HepG2 (cell line): Measurements from ENCODE around the gene ADM5. TPM values are rescaled to one million over a fixed set of nuclear protein-coding genes. Genes with fewer than 3 reads are reported as not detected.

Source experiments
- AGO1 ChIP-seq: fragments of 200-400 bp; formaldehyde crosslinking; IDR thresholded peaks from 2 replicates; pipeline ENCODE4 v1.6.1; 2017; ENCODE audit warnings: mild to moderate bottlenecking, low read depth, low read length, moderate library complexity; ENCODE audit not compliant: poor library complexity, severe bottlenecking
- HMG20B ChIP-seq: conservative IDR thresholded peaks from 2 replicates; pipeline ENCODE4 v1.6.1; 2016; ENCODE audit warnings: missing genetic modification reagents, missing compliant biosample characterization
- HMGA1 ChIP-seq: sonication (generic); formaldehyde crosslinking; conservative IDR thresholded peaks from 2 replicates; pipeline ENCODE4 v1.4.0; 2020; ENCODE audit warnings: missing genetic modification reagents
- HOXA3 ChIP-seq: sonication (generic); formaldehyde crosslinking; IDR thresholded peaks from 2 replicates; pipeline ENCODE4 v1.5.0; 2020; ENCODE audit warnings: missing genetic modification reagents
- KAT7 ChIP-seq: IDR thresholded peaks from 2 replicates; pipeline ENCODE4 v1.6.1; 2018; ENCODE audit warnings: borderline replicate concordance, missing compliant biosample characterization
- KDM3A ChIP-seq: IDR thresholded peaks from 2 replicates; pipeline ENCODE4 v1.6.1; 2018; ENCODE audit warnings: low read depth, missing compliant biosample characterization
- RXRA ChIP-seq: sonication (generic); formaldehyde crosslinking; IDR thresholded peaks from 2 replicates; pipeline ENCODE4 v1.5.1; 2020; ENCODE audit warnings: missing genetic modification reagents
- SALL2 ChIP-seq: sonication (generic); formaldehyde crosslinking; IDR thresholded peaks from 2 replicates; pipeline ENCODE4 v1.8.1; 2023; ENCODE audit warnings: mild to moderate bottlenecking, missing genetic modification reagents, inconsistent platforms
- TCF12 ChIP-seq, 2 experiments: fragments of 450-650 bp in 1 of 2; sonication (generic) in 1 of 2; formaldehyde crosslinking in 1 of 2; IDR thresholded peaks; 2 replicates each; pipeline versions ENCODE4 v1.6.1 to v1.8.0; 2017 to 2022; ENCODE audit warnings: antibody characterized with exemption in 1 of 2, mild to moderate bottlenecking in 1 of 2, missing genetic modification reagents in 1 of 2, moderate library complexity in 1 of 2
- XRCC5 ChIP-seq: fragments of 200-400 bp; formaldehyde crosslinking; optimal IDR thresholded peaks from 2 replicates; pipeline ENCODE3; 2017; ENCODE audit warnings: mild to moderate bottlenecking, low read length
- ZNF101 ChIP-seq: sonication (generic); formaldehyde crosslinking; IDR thresholded peaks from 2 replicates; pipeline ENCODE4 v1.4.0; 2020; ENCODE audit warnings: mild to moderate bottlenecking, low read depth, missing genetic modification reagents, borderline replicate concordance
- ZNF263 ChIP-seq: sonication (generic); formaldehyde crosslinking; IDR thresholded peaks from 2 replicates; pipeline ENCODE4 v1.4.0; 2020; ENCODE audit warnings: missing genetic modification reagents
- ZNF501 ChIP-seq: sonication (generic); formaldehyde crosslinking; IDR thresholded peaks from 2 replicates; pipeline ENCODE4 v1.5.1; 2020; ENCODE audit warnings: mild to moderate bottlenecking, moderate library complexity, missing genetic modification reagents
- ZNF557 ChIP-seq: sonication (generic); formaldehyde crosslinking; IDR thresholded peaks from 2 replicates; pipeline ENCODE4 v1.4.0; 2020; ENCODE audit warnings: missing genetic modification reagents
- polyA plus RNA-seq, 8 experiments: library from polyadenylated mRNA; depleted of rRNA in 3 of 8; stranded (reverse) in 7 of 8; unstranded in 1 of 8; fragments of >200 nt; fragmentation: Illumina TruSeq in 4 of 8; extraction: Trizol in 4 of 8; gene quantifications; 2 replicates each; pipeline versions ENCODE4 v1.2.1 to v1.2.3, GENCODE V29; 2011 to 2016; ENCODE audit warnings: low read depth in 4 of 8, missing spikeins in 1 of 8, mixed read lengths in 1 of 8; ENCODE audit not compliant: insufficient read depth in 1 of 8
- total RNA-seq, 5 experiments: library from RNA; depleted of rRNA; stranded (reverse); fragments of >200 nt; fragmentation: Illumina TruSeq; extraction: Trizol; gene quantifications; 2 replicates each; pipeline ENCODE4 v1.2.3, GENCODE V29; 2016; ENCODE audit warnings: low read depth in 1 of 5
- TF ChIP-seq, protein P1 (sequence below): sonication (generic); formaldehyde crosslinking; IDR thresholded peaks from 2 replicates; pipeline ENCODE4 v1.4.0; 2020; ENCODE audit warnings: missing genetic modification reagents, borderline replicate concordance
- TF ChIP-seq, protein P2 (sequence below): sonication (generic); formaldehyde crosslinking; IDR thresholded peaks from 2 replicates; pipeline ENCODE4 v1.5.1; 2020; ENCODE audit warnings: missing genetic modification reagents, mild to moderate bottlenecking, borderline replicate concordance
- TF ChIP-seq, protein P3 (sequence below): sonication (generic); formaldehyde crosslinking; IDR thresholded peaks from 2 replicates; pipeline ENCODE4 v1.8.0; 2022; ENCODE audit warnings: missing genetic modification reagents, low read depth, mild to moderate bottlenecking, borderline replicate concordance
- TF ChIP-seq, protein P4 (sequence below): sonication (generic); formaldehyde crosslinking; IDR thresholded peaks from 2 replicates; pipeline ENCODE4 v1.8.0; 2023; ENCODE audit warnings: mild to moderate bottlenecking, missing genetic modification reagents

Gene ADM5
- total and polyA plus RNA-seq, 2 of the 13 experiments (the other 11 are each of a cell fraction or from before 2014, with no cell fraction given), result 2.7 to 4.1 TPM

DNA sequence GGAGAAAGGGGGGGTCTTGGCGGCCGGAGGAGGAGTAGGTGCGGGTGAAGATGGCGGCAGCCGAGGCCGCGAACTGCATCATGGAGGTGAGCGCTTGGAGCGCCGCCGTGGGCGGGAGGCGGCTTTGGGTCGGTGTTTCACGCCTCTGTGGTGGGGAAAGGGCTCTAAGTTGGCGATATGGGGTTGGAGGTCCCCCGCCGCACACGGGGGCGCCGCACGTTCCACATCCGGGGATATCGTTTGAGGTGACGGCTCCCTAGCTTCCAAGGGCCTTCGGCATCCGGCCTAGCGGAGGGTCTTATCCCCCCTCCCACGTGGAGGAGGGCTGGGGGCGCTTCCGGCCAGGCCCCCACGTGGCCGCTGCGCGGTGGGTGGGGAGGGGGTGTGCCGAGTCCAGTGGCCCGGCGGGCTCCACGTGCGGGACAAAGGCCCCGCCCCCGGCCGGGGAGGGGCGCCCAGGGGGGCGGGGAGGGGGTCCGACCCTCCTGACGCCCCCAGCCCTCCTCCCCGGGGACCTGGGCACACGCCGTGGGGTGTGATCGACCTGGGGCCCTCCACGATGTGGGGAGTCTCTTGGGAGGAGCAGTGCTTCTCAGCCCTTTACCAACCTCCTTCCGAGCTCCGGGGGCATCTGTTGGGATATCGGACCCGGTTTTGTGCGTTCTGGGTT, 12.0 kb upstream of the ADM5 start, which contains the start of gene PRMT1 (continued):
- TF ChIP-seq, protein P1, sequence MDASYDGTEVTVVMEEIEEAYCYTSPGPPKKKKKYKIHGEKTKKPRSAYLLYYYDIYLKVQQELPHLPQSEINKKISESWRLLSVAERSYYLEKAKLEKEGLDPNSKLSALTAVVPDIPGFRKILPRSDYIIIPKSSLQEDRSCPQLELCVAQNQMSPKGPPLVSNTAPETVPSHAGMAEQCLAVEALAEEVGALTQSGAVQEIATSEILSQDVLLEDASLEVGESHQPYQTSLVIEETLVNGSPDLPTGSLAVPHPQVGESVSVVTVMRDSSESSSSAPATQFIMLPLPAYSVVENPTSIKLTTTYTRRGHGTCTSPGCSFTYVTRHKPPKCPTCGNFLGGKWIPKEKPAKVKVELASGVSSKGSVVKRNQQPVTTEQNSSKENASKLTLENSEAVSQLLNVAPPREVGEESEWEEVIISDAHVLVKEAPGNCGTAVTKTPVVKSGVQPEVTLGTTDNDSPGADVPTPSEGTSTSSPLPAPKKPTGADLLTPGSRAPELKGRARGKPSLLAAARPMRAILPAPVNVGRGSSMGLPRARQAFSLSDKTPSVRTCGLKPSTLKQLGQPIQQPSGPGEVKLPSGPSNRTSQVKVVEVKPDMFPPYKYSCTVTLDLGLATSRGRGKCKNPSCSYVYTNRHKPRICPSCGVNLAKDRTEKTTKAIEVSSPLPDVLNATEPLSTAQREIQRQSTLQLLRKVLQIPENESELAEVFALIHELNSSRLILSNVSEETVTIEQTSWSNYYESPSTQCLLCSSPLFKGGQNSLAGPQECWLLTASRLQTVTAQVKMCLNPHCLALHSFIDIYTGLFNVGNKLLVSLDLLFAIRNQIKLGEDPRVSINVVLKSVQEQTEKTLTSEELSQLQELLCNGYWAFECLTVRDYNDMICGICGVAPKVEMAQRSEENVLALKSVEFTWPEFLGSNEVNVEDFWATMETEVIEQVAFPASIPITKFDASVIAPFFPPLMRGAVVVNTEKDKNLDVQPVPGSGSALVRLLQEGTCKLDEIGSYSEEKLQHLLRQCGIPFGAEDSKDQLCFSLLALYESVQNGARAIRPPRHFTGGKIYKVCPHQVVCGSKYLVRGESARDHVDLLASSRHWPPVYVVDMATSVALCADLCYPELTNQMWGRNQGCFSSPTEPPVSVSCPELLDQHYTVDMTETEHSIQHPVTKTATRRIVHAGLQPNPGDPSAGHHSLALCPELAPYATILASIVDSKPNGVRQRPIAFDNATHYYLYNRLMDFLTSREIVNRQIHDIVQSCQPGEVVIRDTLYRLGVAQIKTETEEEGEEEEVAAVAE (CRISPR knock-in tag), result peak; percentile 29; the same call in 1 of the 2 replicates
- TF ChIP-seq KAT7 (CRISPR knock-in tag) (peak; percentile 88; the same call in 1 of the 2 replicates), XRCC5 (no peak), HMG20B (0 out of 2 replicates have a peak, but pooled peaks have one; percentile 19), ZNF263 (CRISPR knock-in tag) (0 out of 2 replicates have a peak, but pooled peaks have one; percentile 18), HMGA1 (CRISPR knock-in tag) (no peak), KDM3A (CRISPR knock-in tag) (no peak), HOXA3 (peak; percentile 85), SALL2 (peak; percentile 74), RXRA (0 out of 2 replicates have a peak, but pooled peaks have one; percentile 30), ZNF101 (CRISPR knock-in tag) (no peak), ZNF501 (CRISPR knock-in tag) (peak; percentile 73), TCF12 (IDR thresholded peaks at IDR 0.05) (no peak), TCF12 (CRISPR knock-in tag; IDR thresholded peaks at IDR 0.05) (0 out of 2 replicates have a peak, but pooled peaks have one; percentile 35), AGO1 (peak; percentile 48), ZNF557 (CRISPR knock-in tag) (no peak)
- TF ChIP-seq, protein P2, sequence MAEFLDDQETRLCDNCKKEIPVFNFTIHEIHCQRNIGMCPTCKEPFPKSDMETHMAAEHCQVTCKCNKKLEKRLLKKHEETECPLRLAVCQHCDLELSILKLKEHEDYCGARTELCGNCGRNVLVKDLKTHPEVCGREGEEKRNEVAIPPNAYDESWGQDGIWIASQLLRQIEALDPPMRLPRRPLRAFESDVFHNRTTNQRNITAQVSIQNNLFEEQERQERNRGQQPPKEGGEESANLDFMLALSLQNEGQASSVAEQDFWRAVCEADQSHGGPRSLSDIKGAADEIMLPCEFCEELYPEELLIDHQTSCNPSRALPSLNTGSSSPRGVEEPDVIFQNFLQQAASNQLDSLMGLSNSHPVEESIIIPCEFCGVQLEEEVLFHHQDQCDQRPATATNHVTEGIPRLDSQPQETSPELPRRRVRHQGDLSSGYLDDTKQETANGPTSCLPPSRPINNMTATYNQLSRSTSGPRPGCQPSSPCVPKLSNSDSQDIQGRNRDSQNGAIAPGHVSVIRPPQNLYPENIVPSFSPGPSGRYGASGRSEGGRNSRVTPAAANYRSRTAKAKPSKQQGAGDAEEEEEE (CRISPR knock-in tag), result no peak
- TF ChIP-seq, protein P3, sequence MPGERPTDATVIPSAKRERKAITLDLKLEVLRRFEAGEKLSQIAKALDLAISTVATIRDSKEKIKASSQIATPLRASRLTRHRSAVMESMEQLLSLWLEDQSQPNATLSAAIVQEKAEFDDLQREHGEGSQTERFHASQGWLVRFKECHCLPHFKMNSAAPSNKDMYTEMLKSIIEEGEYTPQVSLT, result no peak
- TF ChIP-seq, protein P4, sequence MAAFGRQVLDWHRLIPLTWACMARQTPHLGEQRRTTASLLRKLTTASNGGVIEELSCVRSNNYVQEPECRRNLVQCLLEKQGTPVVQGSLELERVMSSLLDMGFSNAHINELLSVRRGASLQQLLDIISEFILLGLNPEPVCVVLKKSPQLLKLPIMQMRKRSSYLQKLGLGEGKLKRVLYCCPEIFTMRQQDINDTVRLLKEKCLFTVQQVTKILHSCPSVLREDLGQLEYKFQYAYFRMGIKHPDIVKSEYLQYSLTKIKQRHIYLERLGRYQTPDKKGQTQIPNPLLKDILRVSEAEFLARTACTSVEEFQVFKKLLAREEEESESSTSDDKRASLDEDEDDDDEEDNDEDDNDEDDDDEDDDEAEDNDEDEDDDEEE (CRISPR knock-in tag), result peak; percentile 68; the same call in 1 of the 2 replicates
